NCI-H524 treated with DMSO at 0.1 percent for 48 hours (cell line): ENCODE data around the gene DGKG.

ENCODE experiments used
- DNase-seq: peaks from one replicate; lab custom pipeline; 2025; lab: John Stamatoyannopoulos, UW

DGKG gene

DNA sequence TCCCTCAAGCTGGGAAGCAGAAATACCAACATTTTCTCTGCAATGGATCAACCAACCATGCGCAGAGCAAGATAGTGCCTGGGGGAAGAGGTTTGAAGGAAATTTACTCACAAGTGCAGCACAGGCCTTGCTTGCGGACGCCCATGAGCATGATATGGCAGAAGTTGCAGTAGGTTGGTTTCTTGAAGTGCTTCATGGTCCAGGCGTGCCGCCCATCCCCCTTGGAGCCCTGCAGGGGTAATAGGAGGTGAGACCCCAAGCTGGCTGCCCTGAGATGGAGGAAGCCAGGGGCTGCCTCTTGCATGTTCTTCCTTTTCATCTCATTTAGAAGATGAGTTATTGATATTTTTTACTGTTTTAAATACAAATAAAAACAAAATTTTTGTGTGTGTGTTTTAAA, 86.6 kb downstream of the DGKG start:
- DNase-seq, result no peak

DNA sequence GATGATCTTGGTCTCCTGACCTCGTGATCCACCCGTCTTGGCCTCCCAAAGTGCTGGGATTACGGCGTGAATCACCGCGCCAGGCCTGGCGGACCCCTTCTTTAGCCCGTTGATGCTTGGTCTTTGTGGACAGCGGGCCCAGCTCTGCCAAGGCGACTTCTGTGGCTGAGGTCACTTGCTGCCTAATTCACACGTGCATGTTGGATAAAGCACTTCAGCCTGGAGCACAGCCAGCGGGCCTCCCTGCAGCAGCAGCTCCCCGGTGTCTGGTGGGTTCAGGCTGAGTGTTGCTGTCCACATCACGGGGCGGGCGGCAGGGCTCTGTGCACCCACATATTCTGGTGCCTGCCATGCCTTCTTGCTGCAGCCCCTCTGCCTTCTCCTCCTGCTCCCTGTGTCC, 88.4 kb downstream of the DGKG start:
- no peak for DNase-seq

DNA sequence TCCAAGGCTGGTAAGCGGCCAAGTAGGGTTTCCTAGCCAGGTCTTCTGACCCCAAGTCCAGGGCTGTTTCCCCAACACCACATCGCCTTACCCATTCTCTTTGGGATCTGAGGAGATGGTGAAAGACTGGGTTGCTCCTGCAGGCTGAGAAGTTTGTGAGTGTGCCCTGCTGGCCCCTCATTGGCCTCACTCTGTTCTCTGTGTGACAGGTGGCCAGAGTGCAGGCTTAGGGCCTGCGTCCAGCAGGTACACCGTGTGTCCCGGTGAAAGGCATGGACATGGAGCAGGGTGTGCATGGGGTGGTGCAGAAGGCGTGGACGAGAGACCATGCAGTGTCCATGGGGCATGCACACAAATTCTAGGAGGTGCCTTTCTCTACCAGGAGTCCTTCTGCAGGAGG, 91.3 kb downstream of the DGKG start:
- DNase-seq, result no peak

DNA sequence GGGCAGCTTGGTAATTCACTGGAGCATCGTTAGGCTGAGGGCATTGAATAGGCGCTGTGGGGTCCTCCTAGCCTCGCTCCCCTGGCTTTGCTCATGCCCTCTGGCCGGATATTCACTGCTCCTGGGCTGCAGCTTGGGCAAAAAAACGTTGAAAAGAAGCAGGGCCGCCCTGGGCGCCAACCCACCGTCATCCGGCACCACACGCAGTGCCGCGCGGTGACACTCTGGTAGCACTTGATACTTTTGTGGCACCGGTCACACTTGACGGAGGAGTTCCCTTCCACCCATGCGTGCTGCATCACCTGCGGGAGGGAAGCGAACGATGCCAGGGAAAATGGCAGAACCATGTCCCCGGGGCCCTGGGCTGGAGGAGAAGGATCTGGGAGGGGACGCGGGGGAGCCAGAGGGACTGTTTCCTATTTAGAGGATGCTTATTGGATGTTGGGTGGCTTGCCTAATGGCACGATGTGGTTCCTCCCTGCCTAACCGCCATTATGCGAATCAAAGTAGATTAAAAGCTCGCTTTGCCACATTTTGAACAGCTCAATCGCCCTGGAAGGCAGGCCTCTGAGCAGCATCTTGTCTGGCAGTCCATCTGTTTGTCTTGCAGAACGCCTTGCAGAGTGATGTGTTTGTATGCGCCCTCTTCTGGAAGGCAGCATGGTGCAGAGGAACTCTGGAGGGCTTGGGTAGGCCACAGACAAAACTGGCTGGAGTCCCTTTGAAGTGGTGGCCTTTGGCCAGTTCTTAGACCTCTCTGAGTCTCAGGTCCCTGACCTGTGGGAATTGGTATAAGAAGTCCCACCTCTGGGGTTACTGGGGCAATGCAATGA, 93.2 kb downstream of the DGKG start:
- no peak for DNase-seq

DNA sequence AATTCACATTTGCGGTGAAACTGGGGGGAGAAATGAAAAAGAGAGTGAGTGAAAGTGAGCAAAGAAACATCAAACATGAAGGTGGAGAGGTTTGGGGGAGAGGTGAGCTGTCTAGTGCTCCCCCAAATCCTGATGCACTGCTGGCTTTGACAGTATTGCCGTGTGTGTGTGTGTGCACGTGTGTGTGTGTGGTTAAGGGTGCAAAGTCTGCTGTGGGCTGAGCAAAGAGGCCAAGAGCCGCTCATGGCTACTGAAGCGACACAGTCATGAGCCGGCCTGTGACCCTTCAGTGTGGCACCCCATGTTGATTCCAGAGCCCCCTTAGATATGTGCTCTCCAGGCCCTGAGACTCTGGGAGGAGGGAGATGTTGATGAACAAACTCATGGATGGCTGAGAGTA, 94.3 kb downstream of the DGKG start:
- DNase-seq, result no peak

DNA sequence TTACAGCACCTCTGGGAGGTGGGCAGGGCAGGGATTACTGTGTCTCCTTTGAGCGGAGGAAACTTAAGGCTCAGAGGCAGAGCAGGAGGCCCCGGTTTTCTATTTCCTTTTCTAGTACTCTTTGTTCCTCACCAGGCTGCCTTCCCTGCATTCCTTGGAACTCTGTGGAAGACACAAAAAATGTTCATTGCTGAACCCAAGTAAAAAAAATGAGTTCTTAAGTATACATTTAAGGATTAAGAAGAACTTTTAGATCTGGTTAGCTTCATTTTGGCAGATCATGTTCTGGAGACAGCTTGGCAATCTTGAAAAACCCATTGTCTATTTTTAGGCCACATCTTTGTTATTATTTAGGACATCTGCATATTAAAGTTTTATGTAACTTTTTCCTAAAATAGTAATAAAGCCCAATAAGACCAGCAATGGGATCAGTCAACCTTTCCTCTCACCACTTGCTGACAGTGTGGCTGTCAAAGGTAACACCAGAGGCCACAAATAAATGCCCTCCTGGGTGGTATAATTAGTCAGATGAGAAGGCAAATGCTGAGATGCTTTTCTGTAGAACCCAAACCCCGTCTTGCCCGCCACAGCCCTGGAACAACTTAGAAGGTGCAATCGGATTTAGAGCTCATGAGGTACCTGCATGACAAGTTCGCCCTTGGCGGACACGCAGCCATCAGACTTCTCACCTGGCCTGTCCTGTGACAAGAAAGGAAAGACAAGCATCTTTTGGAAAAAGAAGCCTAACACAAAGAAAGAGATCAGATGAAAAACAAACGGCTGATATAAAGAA, 97.2 kb downstream of the DGKG start:
- no peak for DNase-seq

DNA sequence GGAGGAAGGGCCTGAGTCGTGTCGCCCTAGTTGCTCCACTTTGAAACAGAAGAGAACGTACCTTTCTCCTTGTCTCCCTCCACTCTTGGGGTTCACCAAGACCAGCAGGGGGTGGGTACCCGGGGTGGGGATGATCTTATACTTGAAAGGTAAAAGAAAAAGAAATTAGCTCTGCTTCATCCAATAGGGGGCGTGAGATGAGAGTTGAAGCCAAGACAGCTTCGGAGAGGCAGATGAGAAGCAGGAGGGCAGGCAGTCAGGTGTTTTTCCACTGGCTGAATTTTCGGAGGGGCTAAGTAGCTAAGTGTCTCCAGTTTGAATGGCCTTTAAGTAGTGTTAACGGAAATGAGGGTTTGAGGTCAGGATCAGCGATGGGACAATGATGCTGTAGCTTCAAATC, 100.4 kb downstream of the DGKG start:
- no peak for DNase-seq

DNA sequence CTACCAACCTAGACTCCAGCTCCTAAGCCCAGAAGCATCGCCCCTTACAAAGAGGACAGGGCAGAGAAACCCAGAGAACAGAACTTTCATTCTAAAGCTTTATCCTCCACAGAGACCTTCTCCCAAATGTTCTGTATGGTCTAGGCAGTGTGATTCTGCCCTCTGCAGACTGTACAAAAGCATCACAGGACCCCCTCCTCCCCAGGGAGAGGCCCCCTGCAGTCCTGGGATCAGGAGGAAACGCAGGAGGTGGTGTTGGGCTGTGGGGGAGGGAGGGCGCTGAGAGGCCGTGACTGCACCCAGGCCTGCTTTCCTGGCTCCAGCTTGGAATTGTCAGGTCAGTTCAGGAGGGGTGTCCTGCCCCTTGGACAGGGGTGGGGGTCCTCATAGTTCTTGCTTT, 101.3 kb downstream of the DGKG start:
- no peak for DNase-seq

DNA sequence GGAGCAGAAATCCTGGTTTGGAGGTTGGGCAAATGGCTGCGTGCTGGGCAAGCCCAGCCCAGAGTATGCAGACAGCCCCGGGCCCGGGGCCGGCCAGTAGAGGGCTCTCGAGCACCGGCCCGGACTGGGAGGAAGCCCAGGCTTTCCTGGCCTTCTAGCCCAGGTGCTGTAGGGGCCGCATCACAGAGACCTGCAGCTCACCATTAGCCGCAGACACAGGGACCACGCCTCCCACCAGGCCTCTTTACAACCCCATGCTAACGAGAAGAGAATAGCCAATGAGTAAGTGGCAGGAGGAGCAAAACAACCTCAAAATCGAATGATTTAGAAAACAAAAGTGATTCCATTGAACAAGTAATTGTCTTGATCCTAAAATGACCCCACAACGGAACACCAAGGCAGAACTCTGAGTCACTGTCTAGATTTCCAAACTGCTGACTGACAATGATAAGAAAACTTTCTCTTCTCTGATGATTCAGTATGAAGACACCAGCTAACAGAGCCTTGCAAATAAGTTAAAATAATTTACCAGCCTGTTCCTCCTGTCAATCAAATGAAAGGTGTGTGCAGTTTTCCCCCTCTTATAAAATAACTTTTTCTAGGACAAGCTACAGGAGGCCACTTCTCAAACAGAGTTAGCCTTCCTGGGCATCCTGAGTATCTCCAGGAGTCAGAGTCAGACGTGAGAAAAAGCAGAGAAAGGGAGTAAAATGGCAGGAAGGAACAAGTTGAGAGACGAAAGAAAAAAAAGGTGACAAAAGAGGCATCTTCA, 102.2 kb downstream of the DGKG start:
- DNase-seq, result peak; percentile 25

DNA sequence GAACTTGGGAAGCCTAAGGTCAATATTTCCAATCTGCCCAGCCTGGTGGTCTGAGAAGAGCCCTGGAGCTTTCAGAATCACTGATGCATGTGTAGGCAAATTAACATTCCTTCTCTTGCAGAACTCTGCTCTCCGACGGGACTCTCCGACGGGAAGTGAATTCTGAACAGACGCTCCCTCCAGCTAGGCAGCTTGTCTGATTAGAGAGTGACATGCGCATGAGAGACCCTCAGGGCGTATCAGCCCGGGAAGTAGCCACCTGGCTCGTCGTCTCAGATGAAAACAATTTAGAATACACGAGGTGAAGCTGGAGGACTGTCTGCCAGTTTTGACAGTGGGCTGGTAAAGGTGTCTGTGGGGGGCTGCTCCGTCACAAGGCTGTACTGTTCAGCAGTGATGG, 103.1 kb downstream of the DGKG start:
- DNase-seq, result peak; percentile 28

DNA sequence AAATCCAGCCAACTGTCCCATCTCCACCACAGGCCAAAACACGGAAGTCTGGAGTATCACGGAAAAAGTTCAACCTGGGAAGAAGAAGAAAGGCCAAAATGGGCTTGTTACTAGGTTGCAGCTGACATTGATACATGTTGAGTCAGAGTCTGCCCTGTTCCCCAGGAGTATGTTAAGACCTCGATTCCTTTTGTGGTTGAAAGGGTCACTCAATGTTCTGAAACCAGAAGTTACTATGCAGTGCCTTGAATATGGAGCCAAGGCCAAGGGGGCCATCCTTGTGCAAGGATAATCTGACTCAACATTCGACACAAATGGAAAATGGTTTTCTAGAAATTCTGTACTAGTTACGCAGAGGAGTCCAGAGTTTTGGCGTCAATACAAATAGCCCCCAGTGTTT, 104.2 kb downstream of the DGKG start:
- DNase-seq, result no peak

DNA sequence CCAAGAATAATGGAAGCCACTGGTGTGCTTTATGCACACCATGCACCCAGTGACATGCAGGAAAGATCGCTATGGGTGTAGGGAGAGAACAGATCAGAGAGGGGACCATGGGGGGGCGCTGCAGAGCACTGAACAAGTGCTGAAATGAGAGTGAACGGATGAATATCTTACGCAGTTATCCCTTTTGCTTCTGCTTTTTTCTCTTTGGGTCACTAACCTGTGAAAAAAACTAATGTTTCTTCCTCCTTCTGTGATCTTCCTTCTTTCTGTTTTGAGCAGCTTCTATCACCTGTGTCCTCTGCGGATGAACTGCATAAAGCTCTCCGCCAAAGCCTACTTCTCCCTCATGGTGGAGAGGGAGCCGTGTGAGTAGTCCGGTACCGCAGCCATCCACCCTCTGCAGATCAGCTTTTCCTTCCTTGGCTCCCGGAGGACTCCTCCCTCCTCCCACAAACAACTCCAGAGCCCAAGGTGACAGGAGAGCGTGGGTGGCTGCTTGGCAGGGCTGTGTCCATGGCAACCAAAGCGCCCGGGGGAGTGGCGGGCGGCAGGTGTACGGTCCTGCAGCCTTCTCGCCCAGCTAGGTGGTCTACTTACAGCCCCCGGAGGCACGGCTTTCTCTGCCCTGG, 106.2 kb downstream of the DGKG start:
- no peak for DNase-seq

DNA sequence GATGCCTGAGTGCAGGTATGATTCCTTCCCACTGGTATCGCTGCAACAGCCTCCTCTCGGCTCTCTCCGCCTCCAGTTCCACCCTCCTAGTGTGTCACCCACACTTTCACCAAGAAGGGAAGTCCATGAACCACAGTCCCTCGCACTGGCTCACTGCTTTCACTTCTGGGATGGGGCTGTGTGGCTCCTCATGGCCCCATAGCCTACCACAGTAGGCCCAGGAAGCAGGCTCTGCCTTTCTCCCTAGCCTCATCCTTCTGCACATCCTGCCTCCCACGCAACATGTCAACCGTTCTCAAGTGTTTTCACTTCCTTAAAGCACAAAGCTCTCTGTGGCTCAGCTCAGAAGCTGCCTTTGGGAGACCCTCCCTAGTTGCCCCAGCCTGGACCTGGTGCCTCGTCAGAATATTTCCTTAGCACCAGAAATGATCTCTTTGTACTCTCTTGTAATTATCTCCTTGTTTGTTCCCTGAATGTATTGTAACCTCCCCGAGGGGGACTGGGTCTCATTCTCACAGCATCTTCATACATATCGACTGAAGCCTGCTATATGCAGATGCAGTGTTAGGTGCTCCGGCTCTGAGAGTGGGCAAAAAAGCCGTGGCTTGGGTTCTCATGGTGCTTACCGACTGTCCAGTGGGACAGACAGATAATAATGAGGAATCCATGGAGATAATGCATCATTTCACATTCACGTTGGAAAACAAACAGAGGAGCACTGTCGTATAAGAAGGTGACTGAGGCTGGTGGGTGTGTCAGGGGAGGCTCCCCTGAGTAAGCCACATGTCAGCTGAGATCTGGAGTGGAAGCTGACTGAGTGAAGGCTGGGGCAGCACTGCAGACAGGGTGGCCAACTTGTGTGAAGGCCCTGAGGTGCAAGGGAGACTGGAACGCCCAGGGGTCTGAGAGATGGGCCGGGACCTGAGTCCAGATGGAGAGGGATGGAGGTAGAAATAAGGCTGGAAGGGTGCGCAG, 107.1 kb downstream of the DGKG start:
- no peak for DNase-seq

DNA sequence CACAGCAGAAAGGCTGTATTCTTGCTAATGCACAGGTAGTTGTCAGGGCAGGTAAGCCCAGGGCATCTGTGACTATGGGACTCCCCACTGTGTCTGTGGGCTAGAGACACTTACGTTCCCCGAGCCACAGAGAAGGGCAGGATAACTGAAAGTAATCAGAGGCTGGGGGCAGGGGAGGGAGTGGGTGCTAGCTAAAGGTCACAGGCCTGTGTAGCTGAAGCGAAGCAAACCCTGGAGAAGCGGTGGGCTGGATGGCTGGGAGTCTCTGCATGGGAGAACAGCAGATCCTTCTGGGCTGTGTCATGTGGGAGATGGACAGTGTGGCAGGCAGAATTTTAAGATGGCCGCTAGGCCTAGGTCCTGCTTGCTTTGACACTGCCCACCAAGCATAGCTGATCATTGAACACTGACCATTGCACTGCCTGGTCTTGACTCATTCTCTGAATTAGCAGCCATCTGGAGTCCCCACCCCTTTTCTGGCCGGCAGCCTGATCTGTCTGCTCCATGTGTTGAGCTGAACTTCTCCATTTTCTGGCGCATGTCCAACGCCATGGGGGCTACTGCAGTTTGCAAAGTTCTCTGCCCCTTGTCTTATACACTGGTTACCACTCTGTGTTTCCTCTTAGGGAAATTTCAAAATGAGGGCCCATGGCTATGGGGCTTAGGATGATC, 110.0 kb downstream of the DGKG start:
- no peak for DNase-seq

DNA sequence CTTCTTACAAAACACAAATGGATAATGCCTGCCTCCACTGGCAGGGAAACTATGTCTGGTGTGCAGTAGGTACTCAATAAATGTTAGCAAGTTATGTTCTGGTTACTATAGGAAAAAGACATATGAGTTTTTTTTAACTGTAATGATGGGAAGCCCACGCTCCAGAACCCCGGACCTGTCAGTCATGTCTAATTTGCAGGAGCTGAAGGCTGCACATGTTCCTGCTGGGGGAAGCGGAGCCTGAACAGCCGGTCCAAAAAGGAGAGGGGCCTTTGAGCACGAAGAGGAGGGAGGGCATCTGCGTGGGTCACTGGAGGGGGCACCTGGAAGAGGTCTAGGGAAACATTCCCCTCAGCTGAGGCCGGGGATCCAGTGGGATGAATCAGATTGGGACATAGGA, 113.2 kb downstream of the DGKG start:
- DNase-seq, result no peak

DNA sequence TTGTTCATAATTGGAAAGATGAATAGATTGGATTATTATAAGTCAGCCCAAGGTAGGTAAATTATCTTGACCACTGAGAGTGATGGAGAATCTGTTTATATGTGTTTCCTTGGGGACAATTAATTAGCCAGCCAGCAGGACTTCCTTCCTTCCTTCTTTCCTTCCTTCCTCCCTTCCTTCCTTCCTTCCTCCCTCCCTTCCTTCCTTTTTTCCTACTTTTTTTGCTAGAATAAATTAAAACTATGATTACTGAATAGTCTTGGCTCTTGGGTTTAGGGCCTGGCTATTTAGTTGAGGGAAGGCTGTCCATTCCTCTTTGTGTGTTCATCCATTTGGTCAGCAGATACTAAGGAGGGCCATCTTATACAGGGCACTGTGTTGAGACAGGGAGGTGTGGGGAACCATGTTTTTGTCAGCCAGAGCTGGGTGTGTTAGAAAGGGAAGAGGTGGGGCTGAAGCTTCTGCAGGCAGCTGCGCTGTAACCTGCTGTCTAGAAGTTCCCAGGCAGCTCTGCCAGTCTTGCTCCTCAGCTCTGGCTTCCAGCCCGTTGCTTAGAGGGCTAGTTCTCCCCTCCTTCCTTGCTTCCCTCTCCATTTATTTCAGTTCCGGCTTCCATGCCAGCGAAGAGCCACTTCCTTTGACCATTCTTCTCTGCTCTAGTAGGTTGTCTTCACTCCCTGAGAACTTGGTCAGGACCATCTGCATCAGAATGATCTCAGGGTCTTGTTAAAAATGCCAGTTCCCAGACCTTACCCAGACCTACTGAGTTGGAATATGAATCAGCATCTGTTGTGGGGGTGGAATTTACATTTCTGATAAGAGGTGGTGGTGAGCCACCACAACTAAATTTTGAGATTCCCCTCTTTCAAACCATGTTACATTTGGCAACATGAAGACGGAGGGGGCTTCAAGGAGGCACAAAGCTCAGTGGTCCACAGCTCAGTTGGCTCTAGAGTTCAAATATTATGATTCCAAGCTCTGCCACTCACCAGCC, 113.9 kb downstream of the DGKG start:
- DNase-seq, result no peak

DNA sequence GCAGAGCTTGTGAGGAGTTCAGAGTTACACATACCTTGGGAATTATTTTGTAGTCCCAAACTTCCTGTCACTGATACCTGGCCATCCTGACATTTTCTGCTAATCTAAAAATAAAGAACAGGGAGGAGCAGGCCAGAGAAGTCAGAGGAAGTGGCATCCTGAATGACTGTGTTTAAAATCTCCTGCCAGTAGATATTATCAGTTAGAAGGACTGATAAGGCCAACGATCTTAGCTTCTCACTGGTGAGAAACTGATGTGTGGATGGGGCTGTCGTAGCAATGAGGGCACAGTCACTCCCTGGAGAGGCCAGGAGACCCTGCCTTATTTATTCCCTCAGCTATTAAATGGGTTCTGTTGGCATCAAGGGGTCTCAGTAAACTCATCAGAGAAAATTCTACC, 115.1 kb downstream of the DGKG start:
- DNase-seq, result no peak

DNA sequence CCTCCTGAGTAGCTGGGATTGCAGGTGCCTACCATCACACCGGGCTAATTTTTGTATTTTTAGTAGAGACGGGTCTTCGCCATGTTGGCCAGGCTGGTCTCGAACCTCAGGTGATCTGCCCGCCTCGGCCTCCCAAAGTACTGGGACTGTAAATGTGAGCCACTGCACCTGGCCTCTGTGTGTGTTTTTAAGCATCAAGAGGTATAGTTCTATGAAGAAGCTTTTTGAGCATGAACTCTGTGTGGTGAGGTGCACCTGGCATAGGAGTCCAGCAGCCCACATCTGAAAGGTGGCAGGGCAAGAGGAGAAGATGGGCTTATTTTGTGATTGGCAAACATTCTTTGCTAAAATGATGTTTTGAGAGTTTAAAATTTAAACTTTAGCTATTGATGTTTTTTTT, 118.0 kb downstream of the DGKG start:
- no peak for DNase-seq
